Measurements from ENCODE around the gene DSC1. TPM values are rescaled to one million over a fixed set of nuclear protein-coding genes. Genes with fewer than 3 reads are reported as not detected.

DSC1 gene, protein sequence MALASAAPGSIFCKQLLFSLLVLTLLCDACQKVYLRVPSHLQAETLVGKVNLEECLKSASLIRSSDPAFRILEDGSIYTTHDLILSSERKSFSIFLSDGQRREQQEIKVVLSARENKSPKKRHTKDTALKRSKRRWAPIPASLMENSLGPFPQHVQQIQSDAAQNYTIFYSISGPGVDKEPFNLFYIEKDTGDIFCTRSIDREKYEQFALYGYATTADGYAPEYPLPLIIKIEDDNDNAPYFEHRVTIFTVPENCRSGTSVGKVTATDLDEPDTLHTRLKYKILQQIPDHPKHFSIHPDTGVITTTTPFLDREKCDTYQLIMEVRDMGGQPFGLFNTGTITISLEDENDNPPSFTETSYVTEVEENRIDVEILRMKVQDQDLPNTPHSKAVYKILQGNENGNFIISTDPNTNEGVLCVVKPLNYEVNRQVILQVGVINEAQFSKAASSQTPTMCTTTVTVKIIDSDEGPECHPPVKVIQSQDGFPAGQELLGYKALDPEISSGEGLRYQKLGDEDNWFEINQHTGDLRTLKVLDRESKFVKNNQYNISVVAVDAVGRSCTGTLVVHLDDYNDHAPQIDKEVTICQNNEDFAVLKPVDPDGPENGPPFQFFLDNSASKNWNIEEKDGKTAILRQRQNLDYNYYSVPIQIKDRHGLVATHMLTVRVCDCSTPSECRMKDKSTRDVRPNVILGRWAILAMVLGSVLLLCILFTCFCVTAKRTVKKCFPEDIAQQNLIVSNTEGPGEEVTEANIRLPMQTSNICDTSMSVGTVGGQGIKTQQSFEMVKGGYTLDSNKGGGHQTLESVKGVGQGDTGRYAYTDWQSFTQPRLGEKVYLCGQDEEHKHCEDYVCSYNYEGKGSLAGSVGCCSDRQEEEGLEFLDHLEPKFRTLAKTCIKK
- not detected in 2 replicates for total RNA-seq (2014; rRNA removed; shearing (Covaris generic))
- not detected in 2 replicates for polyA plus RNA-seq (2016; fragmentation: Nextera tagmentation; extraction: Ambion mirVana)
- long read RNA-seq, result 0 reads

DNA sequence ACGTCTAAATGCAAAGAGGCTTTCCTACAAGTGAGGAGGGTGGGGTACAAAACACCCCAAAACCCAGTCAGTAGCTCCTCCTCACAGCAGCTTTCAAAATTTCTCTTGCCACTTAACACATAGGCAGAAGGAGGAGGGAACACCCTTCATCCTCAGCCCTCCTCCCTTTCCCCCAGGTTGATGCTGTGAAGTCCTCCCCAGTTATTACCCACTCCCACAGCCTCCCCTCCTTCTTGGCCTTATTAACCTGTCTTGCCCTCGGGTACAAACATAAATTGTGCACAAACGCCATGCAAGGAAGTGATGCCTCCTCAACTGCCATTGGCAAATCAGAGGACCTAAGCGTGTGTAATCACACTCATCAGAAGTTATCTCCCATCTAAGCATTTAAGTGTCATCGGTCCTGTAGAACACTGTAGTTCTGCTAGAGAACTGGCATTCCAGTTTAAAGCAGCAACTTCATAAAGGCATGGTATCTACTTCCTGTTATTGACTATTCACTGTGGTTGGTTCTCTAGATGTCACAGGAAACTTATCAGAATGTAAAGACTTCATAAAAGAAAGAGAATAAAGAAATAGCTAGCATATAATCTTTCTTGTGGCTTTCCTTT, at the start of gene DSC1:
Gene DSC1, minus strand, starts transcription at position 32 of the 611 bp plus-strand sequence. CDS start 262 bp downstream, outside the sequence.
- Mint-ChIP-seq H3K36me3 (ENCODE audit: low read depth) (no peaks in the 10 kb centered on the region), H3K27ac (no peak within 1 kb of the TSS; the same call in 1 of the 2 replicates)
- H2AFZ ChIP-seq, result peak within 1 kb of the TSS; percentile 93
- TF ChIP-seq CTCF (conservative IDR thresholded peaks at IDR 0.05; ENCODE audit: low read depth in 2 of 2) (no peak), POLR2AphosphoS5 (IDR thresholded peaks at IDR 0.05; ENCODE audit: low read depth) (no peak), CREB1 (CRISPR knock-in tag; IDR thresholded peaks at IDR 0.05; ENCODE audit: low read depth) (no peak), NANOG (IDR thresholded peaks at IDR 0.05; ENCODE audit: borderline replicate concordance) (no peak), EZH2 (IDR thresholded peaks at IDR 0.05; ENCODE audit: low read depth, unreplicated experiment) (no peak), ETS1 (IDR thresholded peaks at IDR 0.05) (no peak), STAT1 (IDR thresholded peaks at IDR 0.05; ENCODE audit: unreplicated experiment) (no peak), ZNF114 (CRISPR knock-in tag; IDR thresholded peaks at IDR 0.05) (no peak)
- TF ChIP-seq, protein P1, sequence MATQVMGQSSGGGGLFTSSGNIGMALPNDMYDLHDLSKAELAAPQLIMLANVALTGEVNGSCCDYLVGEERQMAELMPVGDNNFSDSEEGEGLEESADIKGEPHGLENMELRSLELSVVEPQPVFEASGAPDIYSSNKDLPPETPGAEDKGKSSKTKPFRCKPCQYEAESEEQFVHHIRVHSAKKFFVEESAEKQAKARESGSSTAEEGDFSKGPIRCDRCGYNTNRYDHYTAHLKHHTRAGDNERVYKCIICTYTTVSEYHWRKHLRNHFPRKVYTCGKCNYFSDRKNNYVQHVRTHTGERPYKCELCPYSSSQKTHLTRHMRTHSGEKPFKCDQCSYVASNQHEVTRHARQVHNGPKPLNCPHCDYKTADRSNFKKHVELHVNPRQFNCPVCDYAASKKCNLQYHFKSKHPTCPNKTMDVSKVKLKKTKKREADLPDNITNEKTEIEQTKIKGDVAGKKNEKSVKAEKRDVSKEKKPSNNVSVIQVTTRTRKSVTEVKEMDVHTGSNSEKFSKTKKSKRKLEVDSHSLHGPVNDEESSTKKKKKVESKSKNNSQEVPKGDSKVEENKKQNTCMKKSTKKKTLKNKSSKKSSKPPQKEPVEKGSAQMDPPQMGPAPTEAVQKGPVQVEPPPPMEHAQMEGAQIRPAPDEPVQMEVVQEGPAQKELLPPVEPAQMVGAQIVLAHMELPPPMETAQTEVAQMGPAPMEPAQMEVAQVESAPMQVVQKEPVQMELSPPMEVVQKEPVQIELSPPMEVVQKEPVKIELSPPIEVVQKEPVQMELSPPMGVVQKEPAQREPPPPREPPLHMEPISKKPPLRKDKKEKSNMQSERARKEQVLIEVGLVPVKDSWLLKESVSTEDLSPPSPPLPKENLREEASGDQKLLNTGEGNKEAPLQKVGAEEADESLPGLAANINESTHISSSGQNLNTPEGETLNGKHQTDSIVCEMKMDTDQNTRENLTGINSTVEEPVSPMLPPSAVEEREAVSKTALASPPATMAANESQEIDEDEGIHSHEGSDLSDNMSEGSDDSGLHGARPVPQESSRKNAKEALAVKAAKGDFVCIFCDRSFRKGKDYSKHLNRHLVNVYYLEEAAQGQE (IDR thresholded peaks at IDR 0.05; ENCODE audit: unreplicated experiment), result no peak
- TF ChIP-seq, protein P2, sequence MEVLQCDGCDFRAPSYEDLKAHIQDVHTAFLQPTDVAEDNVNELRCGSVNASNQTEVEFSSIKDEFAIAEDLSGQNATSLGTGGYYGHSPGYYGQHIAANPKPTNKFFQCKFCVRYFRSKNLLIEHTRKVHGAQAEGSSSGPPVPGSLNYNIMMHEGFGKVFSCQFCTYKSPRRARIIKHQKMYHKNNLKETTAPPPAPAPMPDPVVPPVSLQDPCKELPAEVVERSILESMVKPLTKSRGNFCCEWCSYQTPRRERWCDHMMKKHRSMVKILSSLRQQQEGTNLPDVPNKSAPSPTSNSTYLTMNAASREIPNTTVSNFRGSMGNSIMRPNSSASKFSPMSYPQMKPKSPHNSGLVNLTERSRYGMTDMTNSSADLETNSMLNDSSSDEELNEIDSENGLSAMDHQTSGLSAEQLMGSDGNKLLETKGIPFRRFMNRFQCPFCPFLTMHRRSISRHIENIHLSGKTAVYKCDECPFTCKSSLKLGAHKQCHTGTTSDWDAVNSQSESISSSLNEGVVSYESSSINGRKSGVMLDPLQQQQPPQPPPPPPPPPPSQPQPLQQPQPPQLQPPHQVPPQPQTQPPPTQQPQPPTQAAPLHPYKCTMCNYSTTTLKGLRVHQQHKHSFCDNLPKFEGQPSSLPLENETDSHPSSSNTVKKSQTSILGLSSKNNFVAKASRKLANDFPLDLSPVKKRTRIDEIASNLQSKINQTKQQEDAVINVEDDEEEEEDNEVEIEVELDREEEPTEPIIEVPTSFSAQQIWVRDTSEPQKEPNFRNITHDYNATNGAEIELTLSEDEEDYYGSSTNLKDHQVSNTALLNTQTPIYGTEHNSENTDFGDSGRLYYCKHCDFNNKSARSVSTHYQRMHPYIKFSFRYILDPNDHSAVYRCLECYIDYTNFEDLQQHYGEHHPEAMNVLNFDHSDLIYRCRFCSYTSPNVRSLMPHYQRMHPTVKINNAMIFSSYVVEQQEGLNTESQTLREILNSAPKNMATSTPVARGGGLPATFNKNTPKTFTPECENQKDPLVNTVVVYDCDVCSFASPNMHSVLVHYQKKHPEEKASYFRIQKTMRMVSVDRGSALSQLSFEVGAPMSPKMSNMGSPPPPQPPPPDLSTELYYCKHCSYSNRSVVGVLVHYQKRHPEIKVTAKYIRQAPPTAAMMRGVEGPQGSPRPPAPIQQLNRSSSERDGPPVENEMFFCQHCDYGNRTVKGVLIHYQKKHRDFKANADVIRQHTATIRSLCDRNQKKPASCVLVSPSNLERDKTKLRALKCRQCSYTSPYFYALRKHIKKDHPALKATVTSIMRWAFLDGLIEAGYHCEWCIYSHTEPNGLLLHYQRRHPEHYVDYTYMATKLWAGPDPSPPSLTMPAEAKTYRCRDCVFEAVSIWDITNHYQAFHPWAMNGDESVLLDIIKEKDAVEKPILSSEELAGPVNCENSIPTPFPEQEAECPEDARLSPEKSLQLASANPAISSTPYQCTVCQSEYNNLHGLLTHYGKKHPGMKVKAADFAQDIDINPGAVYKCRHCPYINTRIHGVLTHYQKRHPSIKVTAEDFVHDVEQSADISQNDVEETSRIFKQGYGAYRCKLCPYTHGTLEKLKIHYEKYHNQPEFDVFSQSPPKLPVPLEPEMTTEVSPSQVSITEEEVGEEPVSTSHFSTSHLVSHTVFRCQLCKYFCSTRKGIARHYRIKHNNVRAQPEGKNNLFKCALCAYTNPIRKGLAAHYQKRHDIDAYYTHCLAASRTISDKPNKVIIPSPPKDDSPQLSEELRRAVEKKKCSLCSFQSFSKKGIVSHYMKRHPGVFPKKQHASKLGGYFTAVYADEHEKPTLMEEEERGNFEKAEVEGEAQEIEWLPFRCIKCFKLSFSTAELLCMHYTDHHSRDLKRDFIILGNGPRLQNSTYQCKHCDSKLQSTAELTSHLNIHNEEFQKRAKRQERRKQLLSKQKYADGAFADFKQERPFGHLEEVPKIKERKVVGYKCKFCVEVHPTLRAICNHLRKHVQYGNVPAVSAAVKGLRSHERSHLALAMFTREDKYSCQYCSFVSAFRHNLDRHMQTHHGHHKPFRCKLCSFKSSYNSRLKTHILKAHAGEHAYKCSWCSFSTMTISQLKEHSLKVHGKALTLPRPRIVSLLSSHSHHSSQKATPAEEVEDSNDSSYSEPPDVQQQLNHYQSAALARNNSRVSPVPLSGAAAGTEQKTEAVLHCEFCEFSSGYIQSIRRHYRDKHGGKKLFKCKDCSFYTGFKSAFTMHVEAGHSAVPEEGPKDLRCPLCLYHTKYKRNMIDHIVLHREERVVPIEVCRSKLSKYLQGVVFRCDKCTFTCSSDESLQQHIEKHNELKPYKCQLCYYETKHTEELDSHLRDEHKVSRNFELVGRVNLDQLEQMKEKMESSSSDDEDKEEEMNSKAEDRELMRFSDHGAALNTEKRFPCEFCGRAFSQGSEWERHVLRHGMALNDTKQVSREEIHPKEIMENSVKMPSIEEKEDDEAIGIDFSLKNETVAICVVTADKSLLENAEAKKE (CRISPR knock-in tag; IDR thresholded peaks at IDR 0.05), result no peak

More for the DNA sequence above, at the start of gene DSC1:
- no peak within 1 kb of the TSS for H3K27ac ChIP-seq (ENCODE audit: low read depth)
- no peaks in the 10 kb centered on the region for H3K79me2 ChIP-seq (replicated peaks; ENCODE audit: insufficient read depth)
- H3F3A ChIP-seq (replicated peaks; ENCODE audit: low read depth), result no peaks in the 10 kb centered on the region
- no peaks in the 10 kb centered on the region for H3K36me3 ChIP-seq (ENCODE audit: insufficient read depth)
- H3K9me3 Mint-ChIP-seq, result no peaks in the 10 kb centered on the region
- H3K4me1 Mint-ChIP-seq, result peaks cover 7% of the 10 kb centered on the region
- ATAC-seq, result no peak
- no peak within 1 kb of the TSS for H3K4me3 ChIP-seq
- H3K27me3 ChIP-seq (ENCODE audit: insufficient read depth), result no peaks in the 10 kb centered on the region
- no peak within 1 kb of the TSS for H3K4me2 ChIP-seq
- no peaks in the 10 kb centered on the region for H3K4me1 ChIP-seq (ENCODE audit: insufficient read depth)
- no peak for DNase-seq (ENCODE audit: low spot score)
- H3K4me3 Mint-ChIP-seq, result no peak within 1 kb of the TSS
- H3K9me2 ChIP-seq (ENCODE audit: insufficient read depth), result no peaks in the 10 kb centered on the region
- H4K20me1 ChIP-seq (replicated peaks; ENCODE audit: insufficient read depth), result no peaks in the 10 kb centered on the region
- peaks cover 3% of the 10 kb centered on the region for H3K27me3 Mint-ChIP-seq (ENCODE audit: insufficient read depth, low read depth, poor library complexity)
